T-cell (primary cell): ENCODE results near the gene NPW. TPM values are rescaled to one million over a fixed set of nuclear protein-coding genes. Genes with fewer than 3 reads are reported as not detected.

Experiments used
- ATAC-seq, 4 experiments: fragments of 200-7000 bp in 3 of 4; fragments of 150-1000 bp in 1 of 4; cut with Tn5 transposase; replicated peaks in 1 of 4; 1 replicate in 3 of 4; 2 replicates in 1 of 4; pipeline ENCODE4 v1.10.0; 2021; ENCODE audit warnings: moderate library complexity in 3 of 4, mild to moderate bottlenecking in 2 of 4, moderate number of reproducible peaks in 1 of 4
- CTCF ChIA-PET, 2 donors: fragments of 300-600 bp; sonication (Branson Sonifier 250); formaldehyde crosslinking; loops; one replicate each; lab custom pipeline; 2022; ENCODE audit warnings: antibody characterized with exemption in 2 of 2; lab: Charles Lee
- POLR2A ChIA-PET, 2 donors: fragments of 300-600 bp; sonication (Branson Sonifier 250); formaldehyde crosslinking; loops; one replicate each; lab custom pipeline; 2022; ENCODE audit warnings: antibody characterized with exemption in 2 of 2; lab: Charles Lee
- DNase-seq, 35 experiments: peaks; one replicate each; pipeline versions ENCODE4 v3.0.0 to v3.0.0-alpha.2; 2013 to 2023
- H3K27ac ChIP-seq: one replicate; pipeline ENCODE4 v1.5.1; 2013; ENCODE audit warnings: low read length
- H3K27me3 ChIP-seq, 2 experiments: replicated peaks in 1 of 2; 1 replicate in 1 of 2; 2 replicates in 1 of 2; pipeline versions ENCODE4 v1.6.1 to v1.7.0; 2013; ENCODE audit warnings: low read length in 1 of 2, mixed read lengths in 1 of 2; ENCODE audit not compliant: control insufficient read depth in 2 of 2, insufficient read depth in 2 of 2; ENCODE audit errors: extremely low read depth in 1 of 2
- H3K36me3 ChIP-seq, 2 donors: 1 replicate in 1 of 2; 2 replicates in 1 of 2; pipeline versions ENCODE4 v1.6.1 to v1.7.0; 2013; ENCODE audit warnings: low read length in 1 of 2; ENCODE audit not compliant: control insufficient read depth in 2 of 2, insufficient read depth in 1 of 2; ENCODE audit errors: extremely low read depth in 1 of 2
- H3K4me1 ChIP-seq, 2 experiments: 1 replicate in 1 of 2; 2 replicates in 1 of 2; pipeline versions ENCODE4 v1.6.1 to v1.7.0; 2013; ENCODE audit warnings: low read length in 2 of 2, mixed read lengths in 1 of 2; ENCODE audit not compliant: insufficient read depth in 2 of 2, control insufficient read depth in 1 of 2; ENCODE audit errors: extremely low read depth in 1 of 2
- H3K4me3 ChIP-seq, 2 donors: 1 replicate in 1 of 2; 2 replicates in 1 of 2; pipeline versions ENCODE4 v1.5.1 to v1.7.0; 2013; ENCODE audit warnings: mild to moderate bottlenecking in 2 of 2, low read length in 1 of 2, moderate library complexity in 1 of 2; ENCODE audit not compliant: control insufficient read depth in 1 of 2; ENCODE audit errors: extremely low read depth in 1 of 2
- H3K9me3 ChIP-seq: 2 replicates; pipeline ENCODE4 v1.7.0; 2013
- H3K27ac Mint-ChIP-seq, 2 donors: one replicate each; pipeline ENCODE4 v1.8.0; 2020 to 2021; ENCODE audit warnings: mild to moderate bottlenecking in 2 of 2, mixed read lengths in 2 of 2
- H3K27me3 Mint-ChIP-seq, 2 donors: one replicate each; pipeline ENCODE4 v1.8.0; 2021 to 2022; ENCODE audit warnings: mixed read lengths in 2 of 2
- H3K36me3 Mint-ChIP-seq: one replicate; pipeline ENCODE4 v1.8.0; 2021; ENCODE audit warnings: mixed read lengths
- H3K4me1 Mint-ChIP-seq, 3 donors: one replicate each; pipeline ENCODE4 v1.8.0; 2020 to 2022; ENCODE audit warnings: mixed read lengths in 3 of 3, mild to moderate bottlenecking in 1 of 3
- H3K4me3 Mint-ChIP-seq, 3 donors: one replicate each; pipeline ENCODE4 v1.8.0; 2020 to 2022; ENCODE audit warnings: mild to moderate bottlenecking in 3 of 3, mixed read lengths in 3 of 3, moderate library complexity in 3 of 3
- H3K9me3 Mint-ChIP-seq, 3 donors: one replicate each; pipeline ENCODE4 v1.8.0; 2020 to 2022; ENCODE audit warnings: mixed read lengths in 3 of 3
- WGBS: methylation state at CpG from one replicate; pipeline ENCODE4 v1.1.5; 2013; ENCODE audit warnings: missing lambda C conversion rate; ENCODE audit not compliant: insufficient coverage; 5-methylcytosine and 5-hydroxymethylcytosine counted together
- total RNA-seq, 35 experiments: library from RNA in 6 of 35; stranded (reverse) in 6 of 35; fragments of 120-200 nt in 1 of 35; gene quantifications; one replicate each; pipeline versions ENCODE4 v1.2.1 to v1.2.4 and lab custom pipeline; 2013 to 2026

The NPW gene
- total RNA-seq, 5 donors from 2014 or later (not counting 1 experiment from before 2014, with no cell fraction given): 0.43 to 0.44 TPM; not detected in 3

DNA sequence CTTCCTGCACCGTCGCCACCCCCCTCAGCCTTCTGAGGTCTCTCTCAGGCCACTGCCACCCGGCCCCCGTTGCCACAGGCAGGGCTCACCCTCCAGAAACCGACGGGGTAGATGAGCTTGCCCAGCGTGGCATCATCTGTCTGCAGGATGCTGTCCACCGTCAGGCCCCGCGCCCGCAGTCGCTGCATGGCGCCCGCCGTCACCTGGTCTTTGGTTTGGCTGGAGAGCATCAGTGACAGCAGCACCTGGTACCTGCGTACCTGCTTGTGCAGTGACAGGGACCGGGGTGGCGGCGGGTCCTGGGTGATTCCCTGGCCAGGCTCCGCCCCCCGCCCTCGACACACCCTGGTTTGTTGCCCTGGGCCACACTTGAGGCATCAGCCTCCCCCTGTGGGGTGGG, 25.0 kb downstream of the NPW start:
- Mint-ChIP-seq H3K27me3 (no peaks in the 10 kb centered on the region), H3K9me3 (no peaks in the 10 kb centered on the region), H3K36me3 (no peaks in the 10 kb centered on the region), H3K4me3 (no peak overlapping the region), H3K27ac (no peak overlapping the region), H3K4me1 (peaks cover 16 to 23% (median 20%) of the 10 kb centered on the region in 3 donors)
- Histone ChIP-seq H3K4me1 (peaks cover 13 to 30% of the 10 kb centered on the region in 2 experiments), H3K27ac (no peak overlapping the region), H3K27me3 (no peaks in the 10 kb centered on the region), H3K4me3 (no peak overlapping the region), H3K36me3 (peaks cover 0 to 2% of the 10 kb centered on the region in 2 donors), H3K9me3 (no peaks in the 10 kb centered on the region)
- ATAC-seq (no peak), DNase-seq (no peak)
- 90% methylated on average over 16 of the region's 22 CpGs for WGBS
- ChIA-PET CTCF (no interaction called here), POLR2A (interaction anchor here in 1 of 2 donors (1.1 kb wide), 1 partner anchor 96 kb away, joined by 3 read pairs; no protein-coding TSS in a partner anchor)

DNA sequence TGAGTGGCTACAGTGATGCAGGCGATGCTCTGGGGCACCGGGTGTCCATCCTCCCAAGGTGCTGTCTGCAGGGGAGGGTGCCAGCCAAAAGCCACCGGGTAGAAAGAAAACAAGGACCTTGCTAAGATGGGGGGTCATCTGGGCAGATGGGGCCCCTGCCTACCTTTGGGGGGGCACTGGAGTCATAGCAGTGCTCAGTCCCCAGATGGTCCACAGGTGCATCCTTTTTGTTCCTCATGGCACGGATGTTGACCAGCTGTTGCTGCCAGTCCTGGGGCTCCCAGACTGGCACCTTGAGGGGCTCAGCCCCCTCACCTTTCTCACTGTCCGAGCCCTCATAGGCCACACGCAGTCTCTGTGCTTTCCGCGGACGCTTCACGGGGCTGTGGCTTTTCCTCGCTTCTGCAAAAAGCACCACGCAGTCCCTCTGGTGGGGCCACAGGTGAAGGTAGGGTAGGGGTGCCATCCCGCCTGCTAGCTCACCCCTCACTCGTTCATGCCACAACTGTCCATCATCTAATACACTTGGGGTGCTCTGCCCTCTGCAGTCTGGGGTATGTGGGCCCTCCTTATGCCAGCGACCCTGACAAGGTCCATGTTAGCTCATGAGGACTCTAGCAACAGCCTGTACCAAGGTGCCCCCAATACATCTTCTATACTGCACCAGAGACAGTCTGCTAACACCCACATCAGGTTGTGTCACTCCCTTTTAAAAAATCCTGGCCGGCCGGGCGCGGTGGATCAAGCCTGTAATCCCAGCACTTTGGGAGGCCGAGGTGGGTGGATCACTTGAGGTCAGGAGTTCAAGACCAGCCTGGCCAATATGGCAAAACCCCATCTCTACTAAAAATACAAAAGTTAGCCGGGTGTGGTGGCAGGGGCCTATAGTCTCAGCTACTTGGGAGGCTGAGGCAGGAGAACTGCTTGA, 26.6 kb downstream of the NPW start:
- DNase-seq: no peak
- no peak overlapping the region for H3K27ac ChIP-seq
- POLR2A ChIA-PET: no interaction called here
- H3K4me3 ChIP-seq: no peak overlapping the region
- Mint-ChIP-seq H3K27me3 (no peaks in the 10 kb centered on the region), H3K9me3 (no peaks in the 10 kb centered on the region), H3K36me3 (peaks cover 2% of the 10 kb centered on the region), H3K4me1 (peaks cover 20 to 23% (median 20%) of the 10 kb centered on the region in 3 donors), H3K27ac (no peak overlapping the region), H3K4me3 (peak overlapping the region; percentile 90 to 92 (median 90))
- peaks cover 0 to 8% of the 10 kb centered on the region in 2 donors for H3K36me3 ChIP-seq
- no peaks in the 10 kb centered on the region for H3K9me3 ChIP-seq
- WGBS: 97% methylated on average over 6 of the region's 21 CpGs
- H3K4me1 ChIP-seq: peaks cover 13 to 30% of the 10 kb centered on the region in 2 experiments
- ATAC-seq: no peak
- CTCF ChIA-PET: no interaction called here
- H3K27me3 ChIP-seq: no peaks in the 10 kb centered on the region

DNA sequence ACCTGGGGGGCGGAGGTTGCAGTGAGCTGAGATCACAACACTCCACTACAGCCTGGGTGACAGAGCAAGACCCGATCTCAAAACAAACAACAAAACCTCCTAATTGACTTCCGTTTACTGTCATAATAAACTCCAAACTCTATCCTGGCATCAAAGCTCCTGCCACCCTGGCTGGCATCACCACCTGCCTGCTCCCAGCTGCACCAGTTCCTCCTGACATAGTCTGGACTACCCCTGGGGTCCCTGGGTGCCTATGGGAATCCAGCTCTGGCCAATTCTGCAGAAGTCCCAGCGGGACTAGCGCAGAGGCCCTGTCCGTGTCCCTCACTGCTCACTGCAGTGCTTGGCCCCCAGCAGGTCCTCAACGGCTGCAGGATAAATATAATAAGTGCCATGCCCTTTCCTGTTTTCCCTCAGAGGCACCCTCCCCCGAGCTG, 27.3 kb downstream of the NPW start:
- Mint-ChIP-seq H3K9me3 (no peaks in the 10 kb centered on the region), H3K27ac (peak overlapping the region in 1 of 2 donors; percentile 55), H3K27me3 (no peaks in the 10 kb centered on the region), H3K4me3 (peak overlapping the region; percentile 90 to 92 (median 90)), H3K36me3 (peaks cover 3% of the 10 kb centered on the region), H3K4me1 (peaks cover 20 to 23% (median 20%) of the 10 kb centered on the region in 3 donors)
- ATAC-seq: no peak
- Histone ChIP-seq H3K4me1 (peaks cover 13 to 30% of the 10 kb centered on the region in 2 experiments), H3K27me3 (no peaks in the 10 kb centered on the region), H3K4me3 (peak overlapping the region; percentile 79 to 94), H3K36me3 (peaks cover 0 to 13% of the 10 kb centered on the region in 2 donors), H3K27ac (no peak overlapping the region), H3K9me3 (no peaks in the 10 kb centered on the region)
- WGBS: 32% methylated on average over 5 of the region's 8 CpGs
- no peak for DNase-seq
- POLR2A ChIA-PET: no interaction called here
- CTCF ChIA-PET: no interaction called here

DNA sequence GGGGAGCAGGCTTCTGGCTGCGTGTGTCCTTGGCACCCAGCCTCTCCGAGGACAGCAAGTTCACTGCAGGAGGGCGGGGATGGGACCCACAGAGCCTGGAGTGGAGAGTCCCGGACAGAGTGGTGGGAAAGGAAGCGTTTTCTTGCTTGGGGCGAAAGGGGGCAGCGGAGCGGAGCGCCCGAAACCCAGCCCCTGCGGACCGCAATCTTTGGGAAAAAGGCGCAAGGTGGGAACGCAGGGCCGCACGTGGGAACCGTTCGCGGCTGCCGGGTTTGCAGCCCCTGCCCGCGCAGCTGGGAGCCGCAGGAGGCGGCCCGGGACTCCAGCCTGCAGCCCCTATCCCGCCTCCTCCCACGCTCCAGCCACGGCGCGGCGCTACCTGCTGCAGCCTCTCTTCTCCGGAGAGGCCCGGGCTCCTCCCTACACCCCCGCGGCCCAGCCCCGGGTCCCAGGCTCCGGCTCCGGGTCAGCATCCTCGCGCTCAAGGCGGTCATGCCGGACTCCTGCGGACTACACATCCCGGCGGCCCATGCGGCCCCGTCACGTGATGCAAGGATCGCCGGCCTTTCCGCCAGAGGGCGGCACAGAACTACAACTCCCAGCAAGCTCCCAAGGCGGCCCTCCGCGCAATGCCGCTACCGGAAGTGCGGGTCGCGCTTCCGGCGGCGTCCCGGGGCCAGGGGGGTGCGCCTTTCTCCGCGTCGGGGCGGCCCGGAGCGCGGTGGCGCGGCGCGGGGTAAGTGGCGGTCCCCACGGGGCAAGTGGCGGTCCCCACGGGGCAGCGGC, 27.9 kb downstream of the NPW start, which contains the start of the genes NTHL1 and TSC2:
TSS of gene NTHL1 (minus strand) at position 505 of the 786 bp plus-strand sequence. CDS start at position 494, 11 bp downstream.
TSS of gene TSC2 (plus strand) at position 656 of the 786 bp plus-strand sequence. CDS start 631 bp downstream, outside the sequence.
- ChIA-PET CTCF (interaction anchor here in 1 of 2 donors (0.8 to 1.3 kb wide), 3 partner anchors 25 to 108 kb away, joined by 3 to 12 read pairs (median 6); partner anchors contain the start of gene TRAF7), POLR2A (interaction anchor here in 1 of 2 donors (0.5 to 1.0 kb wide), 2 partner anchors 15 to 108 kb away, joined by 6 to 7 read pairs; partner anchors contain the start of gene TRAF7)
- WGBS: under 1% methylated on average over 81 of the region's 81 CpGs
- Mint-ChIP-seq H3K9me3 (no peaks in the 10 kb centered on the region), H3K27ac (peak within 1 kb of the TSS; percentile 23 to 71), H3K36me3 (peaks cover 4% of the 10 kb centered on the region), H3K4me1 (peaks cover 20 to 23% (median 20%) of the 10 kb centered on the region in 3 donors), H3K4me3 (peak within 1 kb of the TSS; percentile 90 to 92 (median 90)), H3K27me3 (no peaks in the 10 kb centered on the region)
- DNase-seq: peak; percentile 79 to 95 (median 86)
- Histone ChIP-seq H3K27me3 (no peaks in the 10 kb centered on the region), H3K4me3 (peak within 1 kb of the TSS; percentile 79 to 94), H3K36me3 (peaks cover 0 to 19% of the 10 kb centered on the region in 2 donors), H3K4me1 (peaks cover 13 to 30% of the 10 kb centered on the region in 2 experiments), H3K9me3 (no peaks in the 10 kb centered on the region), H3K27ac (peak within 1 kb of the TSS; percentile 38)
- peak; percentile 94 to 96 (median 96) for ATAC-seq

DNA sequence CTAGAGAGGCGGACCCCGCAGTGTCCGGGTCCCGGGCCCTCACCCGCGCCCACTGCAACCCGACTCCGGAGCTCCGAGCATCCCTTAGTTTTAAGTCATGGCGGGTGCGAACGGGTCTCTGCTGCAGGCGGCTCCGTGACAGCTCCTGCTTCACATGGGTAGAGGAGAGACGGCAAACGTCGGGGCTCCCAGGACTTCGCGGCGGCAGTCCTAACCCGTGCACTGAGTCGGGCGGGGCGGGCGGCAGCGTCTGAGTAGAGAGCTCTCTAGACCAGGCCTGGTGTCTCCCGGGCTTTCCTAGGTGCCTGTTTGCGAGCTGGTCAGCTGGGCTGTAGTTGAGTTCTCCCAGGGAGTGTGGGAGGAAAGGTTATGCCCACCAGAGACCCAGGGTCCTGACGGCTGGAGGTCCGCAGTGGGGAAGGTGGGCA, 28.5 kb downstream of the NPW start:
- Mint-ChIP-seq H3K4me1 (peaks cover 20 to 23% (median 20%) of the 10 kb centered on the region in 3 donors), H3K27me3 (no peaks in the 10 kb centered on the region), H3K9me3 (no peaks in the 10 kb centered on the region), H3K36me3 (peaks cover 8% of the 10 kb centered on the region), H3K4me3 (peak overlapping the region; percentile 86 to 90 (median 90)), H3K27ac (peak overlapping the region in 1 of 2 donors; percentile 71)
- peaks cover 13 to 30% of the 10 kb centered on the region in 2 experiments for H3K4me1 ChIP-seq
- CTCF ChIA-PET: interaction anchor here in 1 of 2 donors (0.8 to 1.3 kb wide), 3 partner anchors 26 to 107 kb away, joined by 3 to 12 read pairs (median 6); partner anchors contain the start of gene TRAF7
- ATAC-seq (no peak), DNase-seq (peak in 5 of 35 experiments; percentile 1 to 17 (median 10))
- H3K27ac ChIP-seq: peak overlapping the region; percentile 38
- H3K4me3 ChIP-seq: peak overlapping the region; percentile 79 to 94
- POLR2A ChIA-PET: interaction anchor here in 1 of 2 donors (1.0 kb wide), 1 partner anchor 107 kb away, joined by 6 read pairs; the partner anchor contains the start of gene TRAF7
- 2% methylated on average over 30 of the region's 30 CpGs for WGBS
- no peaks in the 10 kb centered on the region for H3K27me3 ChIP-seq
- no peaks in the 10 kb centered on the region for H3K9me3 ChIP-seq
- H3K36me3 ChIP-seq: peaks cover 0 to 22% of the 10 kb centered on the region in 2 donors
